GM23338 (cell line): Measurements from ENCODE around the gene PTBP3. TPM values are rescaled to one million over a fixed set of nuclear protein-coding genes. Genes with fewer than 3 reads are reported as not detected.

Experiments used
- ATAC-seq: fragments of 200-7000 bp; cut with Tn5 transposase; 3 replicates; pipeline ENCODE4 v1.9.1; 2020
- DNase-seq: peaks from one replicate; pipeline ENCODE4 v3.0.0-alpha.2; 2015; ENCODE audit warnings: low spot score
- H2AFZ ChIP-seq: fragments of 200-600 bp; sonication (generic); 2 replicates; pipeline ENCODE4 v1.8.0; 2016; ENCODE audit warnings: antibody characterized with exemption, mild to moderate bottlenecking, moderate library complexity
- H3F3A ChIP-seq: fragments of 200-600 bp; sonication (generic); replicated peaks from 2 replicates; pipeline ENCODE4 v1.8.0; 2017; ENCODE audit warnings: antibody characterized with exemption, mixed run types, low read depth
- H3K27ac ChIP-seq: fragments of 200-600 bp; sonication (generic); 2 replicates; pipeline ENCODE4 v1.6.1; 2016; ENCODE audit warnings: low read depth
- H3K27me3 ChIP-seq: fragments of 200-600 bp; sonication (generic); 2 replicates; pipeline ENCODE4 v1.8.0; 2016; ENCODE audit warnings: mild to moderate bottlenecking, mixed run types, moderate library complexity; ENCODE audit not compliant: insufficient read depth
- H3K36me3 ChIP-seq: fragments of 200-600 bp; sonication (generic); 2 replicates; pipeline ENCODE4 v1.8.0; 2016; ENCODE audit warnings: mild to moderate bottlenecking; ENCODE audit not compliant: insufficient read depth
- H3K4me1 ChIP-seq: fragments of 200-600 bp; sonication (generic); 2 replicates; pipeline ENCODE4 v1.8.0; 2016; ENCODE audit warnings: mild to moderate bottlenecking, moderate library complexity; ENCODE audit not compliant: insufficient read depth
- H3K4me2 ChIP-seq: fragments of 200-600 bp; sonication (generic); 2 replicates; pipeline ENCODE4 v1.7.1; 2017; ENCODE audit warnings: mixed run types
- H3K4me3 ChIP-seq: fragments of 200-600 bp; sonication (generic); 2 replicates; pipeline ENCODE4 v1.6.1; 2016; ENCODE audit warnings: mixed run types
- H3K79me2 ChIP-seq: fragments of 200-600 bp; sonication (generic); replicated peaks from 2 replicates; pipeline ENCODE4 v1.8.0; 2017; ENCODE audit warnings: mild to moderate bottlenecking; ENCODE audit not compliant: insufficient read depth
- H3K9me2 ChIP-seq: fragments of 200-600 bp; sonication (generic); 2 replicates; pipeline ENCODE4 v1.8.0; 2017; ENCODE audit not compliant: insufficient read depth
- H4K20me1 ChIP-seq: fragments of 200-600 bp; sonication (generic); replicated peaks from 2 replicates; pipeline ENCODE4 v1.8.0; 2017; ENCODE audit warnings: mild to moderate bottlenecking; ENCODE audit not compliant: insufficient read depth
- H3K27ac Mint-ChIP-seq: 2 replicates; pipeline ENCODE4 v1.8.0; 2020; ENCODE audit warnings: inconsistent platforms, mild to moderate bottlenecking, moderate library complexity, mixed read lengths
- H3K27me3 Mint-ChIP-seq: 3 replicates; pipeline ENCODE4 v1.8.0; 2022; ENCODE audit warnings: low read depth, mild to moderate bottlenecking, moderate library complexity, mixed read lengths, inconsistent platforms; ENCODE audit not compliant: insufficient read depth, poor library complexity
- H3K36me3 Mint-ChIP-seq: 3 replicates; pipeline ENCODE4 v1.8.0; 2021; ENCODE audit warnings: low read depth, mild to moderate bottlenecking, inconsistent platforms, moderate library complexity, mixed read lengths
- H3K4me1 Mint-ChIP-seq: 3 replicates; pipeline ENCODE4 v1.8.0; 2020; ENCODE audit warnings: mild to moderate bottlenecking, inconsistent platforms, mixed read lengths
- H3K4me3 Mint-ChIP-seq: 3 replicates; pipeline ENCODE4 v1.8.0; 2021; ENCODE audit warnings: moderate library complexity, mild to moderate bottlenecking, inconsistent platforms, mixed read lengths
- H3K9me3 Mint-ChIP-seq: 3 replicates; pipeline ENCODE4 v1.8.0; 2020; ENCODE audit warnings: moderate library complexity, mild to moderate bottlenecking, inconsistent platforms, mixed read lengths
- EZH2 ChIP-seq: fragments of 200-600 bp; sonication (generic); IDR thresholded peaks from one replicate; pipeline ENCODE4 v1.8.0; 2017; ENCODE audit warnings: antibody characterized with exemption, mild to moderate bottlenecking, low read depth; ENCODE audit not compliant: unreplicated experiment
- ZNF331 ChIP-seq: fragments of 250-450 bp; sonication (Bioruptor Pico); IDR thresholded peaks from 2 replicates; pipeline ENCODE4 v1.5.0; 2020; ENCODE audit warnings: low read depth, mild to moderate bottlenecking, moderate library complexity
- polyA plus RNA-seq: library from polyadenylated mRNA; unstranded; fragments of >200 nt; fragmentation: Nextera tagmentation; extraction: Ambion mirVana; gene quantifications from 2 replicates; pipeline ENCODE4 v1.2.1, GENCODE V29; 2016
- total RNA-seq: library from RNA; depleted of rRNA; stranded (reverse); fragments of >200 nt; shearing (Covaris generic); gene quantifications from 2 replicates; pipeline ENCODE4 v1.2.3, GENCODE V29; 2014
- TF ChIP-seq, protein P1 (sequence below): fragments of 250-450 bp; sonication (Bioruptor Pico); IDR thresholded peaks from 2 replicates; pipeline ENCODE4 v1.5.0; 2020; ENCODE audit warnings: mild to moderate bottlenecking, moderate library complexity

Gene PTBP3
- total and polyA plus RNA-seq, 2 experiments from 2014 or later = 20.0 to 92.9 TPM

DNA sequence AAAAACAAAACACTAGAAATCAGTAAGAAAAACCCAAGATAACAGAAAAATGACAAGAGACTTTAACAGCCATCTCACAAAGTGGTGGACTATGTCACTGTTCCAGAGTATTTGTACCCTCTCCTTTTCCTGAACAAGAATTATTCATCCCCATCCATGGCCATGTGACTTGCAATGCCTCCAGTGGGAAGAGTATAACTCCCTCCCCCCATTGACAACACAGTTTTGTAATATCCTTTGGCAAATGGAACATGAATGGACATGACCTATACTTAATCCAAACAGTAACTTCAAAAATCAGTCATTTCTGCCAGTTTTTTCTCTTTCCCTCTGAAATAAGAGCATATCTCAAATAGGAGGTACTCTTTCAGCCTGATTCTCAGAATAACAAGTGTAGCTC is 33.9 kb downstream of the PTBP3 start:
- H3K79me2 ChIP-seq = peaks cover 85% of the 10 kb centered on the region
- ATAC-seq = no peak

More for the DNA sequence above, 33.9 kb downstream of the PTBP3 start:
- H3K9me2 ChIP-seq = no peaks in the 10 kb centered on the region
- peaks cover 25% of the 10 kb centered on the region for H4K20me1 ChIP-seq
- H3K4me3 ChIP-seq = no peak overlapping the region
- DNase-seq = no peak
- Mint-ChIP-seq H3K27me3 (no peaks in the 10 kb centered on the region), H3K4me3 (no peak overlapping the region), H3K9me3 (no peaks in the 10 kb centered on the region), H3K4me1 (peaks cover 16% of the 10 kb centered on the region; the same call in 2 of the 3 replicates), H3K27ac (no peak overlapping the region), H3K36me3 (no peaks in the 10 kb centered on the region)
- no peaks in the 10 kb centered on the region for H3F3A ChIP-seq
- no peak overlapping the region for H3K4me2 ChIP-seq
- H3K27ac ChIP-seq = no peak overlapping the region
- H3K27me3 ChIP-seq = no peaks in the 10 kb centered on the region
- no peaks in the 10 kb centered on the region for H3K36me3 ChIP-seq
- no peaks in the 10 kb centered on the region for H3K4me1 ChIP-seq
- no peak overlapping the region for H2AFZ ChIP-seq
- TF ChIP-seq ZNF331 (CRISPR knock-in tag) (no peak), EZH2 (no peak)
- TF ChIP-seq, protein P1, sequence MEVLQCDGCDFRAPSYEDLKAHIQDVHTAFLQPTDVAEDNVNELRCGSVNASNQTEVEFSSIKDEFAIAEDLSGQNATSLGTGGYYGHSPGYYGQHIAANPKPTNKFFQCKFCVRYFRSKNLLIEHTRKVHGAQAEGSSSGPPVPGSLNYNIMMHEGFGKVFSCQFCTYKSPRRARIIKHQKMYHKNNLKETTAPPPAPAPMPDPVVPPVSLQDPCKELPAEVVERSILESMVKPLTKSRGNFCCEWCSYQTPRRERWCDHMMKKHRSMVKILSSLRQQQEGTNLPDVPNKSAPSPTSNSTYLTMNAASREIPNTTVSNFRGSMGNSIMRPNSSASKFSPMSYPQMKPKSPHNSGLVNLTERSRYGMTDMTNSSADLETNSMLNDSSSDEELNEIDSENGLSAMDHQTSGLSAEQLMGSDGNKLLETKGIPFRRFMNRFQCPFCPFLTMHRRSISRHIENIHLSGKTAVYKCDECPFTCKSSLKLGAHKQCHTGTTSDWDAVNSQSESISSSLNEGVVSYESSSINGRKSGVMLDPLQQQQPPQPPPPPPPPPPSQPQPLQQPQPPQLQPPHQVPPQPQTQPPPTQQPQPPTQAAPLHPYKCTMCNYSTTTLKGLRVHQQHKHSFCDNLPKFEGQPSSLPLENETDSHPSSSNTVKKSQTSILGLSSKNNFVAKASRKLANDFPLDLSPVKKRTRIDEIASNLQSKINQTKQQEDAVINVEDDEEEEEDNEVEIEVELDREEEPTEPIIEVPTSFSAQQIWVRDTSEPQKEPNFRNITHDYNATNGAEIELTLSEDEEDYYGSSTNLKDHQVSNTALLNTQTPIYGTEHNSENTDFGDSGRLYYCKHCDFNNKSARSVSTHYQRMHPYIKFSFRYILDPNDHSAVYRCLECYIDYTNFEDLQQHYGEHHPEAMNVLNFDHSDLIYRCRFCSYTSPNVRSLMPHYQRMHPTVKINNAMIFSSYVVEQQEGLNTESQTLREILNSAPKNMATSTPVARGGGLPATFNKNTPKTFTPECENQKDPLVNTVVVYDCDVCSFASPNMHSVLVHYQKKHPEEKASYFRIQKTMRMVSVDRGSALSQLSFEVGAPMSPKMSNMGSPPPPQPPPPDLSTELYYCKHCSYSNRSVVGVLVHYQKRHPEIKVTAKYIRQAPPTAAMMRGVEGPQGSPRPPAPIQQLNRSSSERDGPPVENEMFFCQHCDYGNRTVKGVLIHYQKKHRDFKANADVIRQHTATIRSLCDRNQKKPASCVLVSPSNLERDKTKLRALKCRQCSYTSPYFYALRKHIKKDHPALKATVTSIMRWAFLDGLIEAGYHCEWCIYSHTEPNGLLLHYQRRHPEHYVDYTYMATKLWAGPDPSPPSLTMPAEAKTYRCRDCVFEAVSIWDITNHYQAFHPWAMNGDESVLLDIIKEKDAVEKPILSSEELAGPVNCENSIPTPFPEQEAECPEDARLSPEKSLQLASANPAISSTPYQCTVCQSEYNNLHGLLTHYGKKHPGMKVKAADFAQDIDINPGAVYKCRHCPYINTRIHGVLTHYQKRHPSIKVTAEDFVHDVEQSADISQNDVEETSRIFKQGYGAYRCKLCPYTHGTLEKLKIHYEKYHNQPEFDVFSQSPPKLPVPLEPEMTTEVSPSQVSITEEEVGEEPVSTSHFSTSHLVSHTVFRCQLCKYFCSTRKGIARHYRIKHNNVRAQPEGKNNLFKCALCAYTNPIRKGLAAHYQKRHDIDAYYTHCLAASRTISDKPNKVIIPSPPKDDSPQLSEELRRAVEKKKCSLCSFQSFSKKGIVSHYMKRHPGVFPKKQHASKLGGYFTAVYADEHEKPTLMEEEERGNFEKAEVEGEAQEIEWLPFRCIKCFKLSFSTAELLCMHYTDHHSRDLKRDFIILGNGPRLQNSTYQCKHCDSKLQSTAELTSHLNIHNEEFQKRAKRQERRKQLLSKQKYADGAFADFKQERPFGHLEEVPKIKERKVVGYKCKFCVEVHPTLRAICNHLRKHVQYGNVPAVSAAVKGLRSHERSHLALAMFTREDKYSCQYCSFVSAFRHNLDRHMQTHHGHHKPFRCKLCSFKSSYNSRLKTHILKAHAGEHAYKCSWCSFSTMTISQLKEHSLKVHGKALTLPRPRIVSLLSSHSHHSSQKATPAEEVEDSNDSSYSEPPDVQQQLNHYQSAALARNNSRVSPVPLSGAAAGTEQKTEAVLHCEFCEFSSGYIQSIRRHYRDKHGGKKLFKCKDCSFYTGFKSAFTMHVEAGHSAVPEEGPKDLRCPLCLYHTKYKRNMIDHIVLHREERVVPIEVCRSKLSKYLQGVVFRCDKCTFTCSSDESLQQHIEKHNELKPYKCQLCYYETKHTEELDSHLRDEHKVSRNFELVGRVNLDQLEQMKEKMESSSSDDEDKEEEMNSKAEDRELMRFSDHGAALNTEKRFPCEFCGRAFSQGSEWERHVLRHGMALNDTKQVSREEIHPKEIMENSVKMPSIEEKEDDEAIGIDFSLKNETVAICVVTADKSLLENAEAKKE (CRISPR knock-in tag) = no peak
